ENCODE data around the gene EVI2A. TPM values are rescaled to one million over a fixed set of nuclear protein-coding genes. Genes with fewer than 3 reads are reported as not detected.

EVI2A gene
- total and polyA plus RNA-seq, 2 of the 13 experiments (the other 11 are each of a cell fraction or from before 2014, with no cell fraction given) = not detected

GRCh38 chr17:31274252-31274651, 47.2 kb downstream of the EVI2A start (continued):
- TF ChIP-seq NR2F6 (IDR thresholded peaks at IDR 0.05) = no peak
- no peak for TF ChIP-seq NR2F6 (CRISPR knock-in tag; IDR thresholded peaks at IDR 0.05)
- TF ChIP-seq TP53 (CRISPR knock-in tag; conservative IDR thresholded peaks at IDR 0.05) = peak; percentile 98
- TF ChIP-seq ZNF644 (CRISPR knock-in tag; IDR thresholded peaks at IDR 0.05; ENCODE audit: low read depth) = peak; percentile 72; the same call in 1 of the 2 replicates
- TF ChIP-seq SOX13 (IDR thresholded peaks at IDR 0.05) = no peak
- peak in 1 of 2 experiments; percentile 75; a peak in 2 of 4 replicates for TF ChIP-seq SOX13 (CRISPR knock-in tag; conservative IDR thresholded peaks at IDR 0.05 in 1 of 2, IDR thresholded peaks at IDR 0.05 in 1 of 2)
- 0 out of 2 replicates have a peak, but pooled peaks have one; percentile 15 for TF ChIP-seq GABPB1 (CRISPR knock-in tag; IDR thresholded peaks at IDR 0.05)
- TF ChIP-seq CEBPG (CRISPR knock-in tag; IDR thresholded peaks at IDR 0.05) = peak; percentile 87
- TF ChIP-seq ZNF264 (CRISPR knock-in tag; IDR thresholded peaks at IDR 0.05) = no peak
- peak; percentile 11 for TF ChIP-seq TEAD3 (CRISPR knock-in tag; optimal IDR thresholded peaks at IDR 0.05; ENCODE audit: borderline replicate concordance)
- TF ChIP-seq ELF3 (CRISPR knock-in tag; IDR thresholded peaks at IDR 0.05) = 0 out of 2 replicates have a peak, but pooled peaks have one; percentile 54
- TF ChIP-seq HMG20A (CRISPR knock-in tag; IDR thresholded peaks at IDR 0.05; ENCODE audit: borderline replicate concordance) = 0 out of 2 replicates have a peak, but pooled peaks have one; percentile 30
- TF ChIP-seq ZBTB7B (CRISPR knock-in tag; IDR thresholded peaks at IDR 0.05) = no peak
- TF ChIP-seq FOXA3 (CRISPR knock-in tag; IDR thresholded peaks at IDR 0.05) = peak; percentile 84
- peak; percentile 59 for TF ChIP-seq GATAD2A (CRISPR knock-in tag; IDR thresholded peaks at IDR 0.05)
- TF ChIP-seq, protein P1, sequence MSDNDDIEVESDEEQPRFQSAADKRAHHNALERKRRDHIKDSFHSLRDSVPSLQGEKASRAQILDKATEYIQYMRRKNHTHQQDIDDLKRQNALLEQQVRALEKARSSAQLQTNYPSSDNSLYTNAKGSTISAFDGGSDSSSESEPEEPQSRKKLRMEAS (IDR thresholded peaks at IDR 0.05) = no peak
- TF ChIP-seq, protein P2, sequence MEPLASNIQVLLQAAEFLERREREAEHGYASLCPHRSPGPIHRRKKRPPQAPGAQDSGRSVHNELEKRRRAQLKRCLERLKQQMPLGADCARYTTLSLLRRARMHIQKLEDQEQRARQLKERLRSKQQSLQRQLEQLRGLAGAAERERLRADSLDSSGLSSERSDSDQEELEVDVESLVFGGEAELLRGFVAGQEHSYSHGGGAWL (CRISPR knock-in tag; IDR thresholded peaks at IDR 0.05) = no peak
- TF ChIP-seq, protein P3, sequence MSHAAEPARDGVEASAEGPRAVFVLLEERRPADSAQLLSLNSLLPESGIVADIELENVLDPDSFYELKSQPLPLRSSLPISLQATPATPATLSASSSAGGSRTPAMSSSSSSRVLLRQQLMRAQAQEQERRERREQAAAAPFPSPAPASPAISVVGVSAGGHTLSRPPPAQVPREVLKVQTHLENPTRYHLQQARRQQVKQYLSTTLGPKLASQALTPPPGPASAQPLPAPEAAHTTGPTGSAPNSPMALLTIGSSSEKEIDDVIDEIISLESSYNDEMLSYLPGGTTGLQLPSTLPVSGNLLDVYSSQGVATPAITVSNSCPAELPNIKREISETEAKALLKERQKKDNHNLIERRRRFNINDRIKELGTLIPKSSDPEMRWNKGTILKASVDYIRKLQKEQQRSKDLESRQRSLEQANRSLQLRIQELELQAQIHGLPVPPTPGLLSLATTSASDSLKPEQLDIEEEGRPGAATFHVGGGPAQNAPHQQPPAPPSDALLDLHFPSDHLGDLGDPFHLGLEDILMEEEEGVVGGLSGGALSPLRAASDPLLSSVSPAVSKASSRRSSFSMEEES (CRISPR knock-in tag; IDR thresholded peaks at IDR 0.05) = 0 out of 2 replicates have a peak, but pooled peaks have one; percentile 35
- TF ChIP-seq ATF4 (CRISPR knock-in tag; IDR thresholded peaks at IDR 0.05) = peak in 1 of 2 experiments; percentile 71; a peak in 2 of 4 replicates
- TF ChIP-seq ZNF670 (CRISPR knock-in tag; IDR thresholded peaks at IDR 0.05; ENCODE audit: borderline replicate concordance) = no peak
- TF ChIP-seq ZNF562 (CRISPR knock-in tag; IDR thresholded peaks at IDR 0.05; ENCODE audit: borderline replicate concordance) = no peak
- TF ChIP-seq FOXK1 (CRISPR knock-in tag; IDR thresholded peaks at IDR 0.05; ENCODE audit: borderline replicate concordance, low read depth) = peak; percentile 44; the same call in 1 of the 2 replicates
- TF ChIP-seq, protein P4, sequence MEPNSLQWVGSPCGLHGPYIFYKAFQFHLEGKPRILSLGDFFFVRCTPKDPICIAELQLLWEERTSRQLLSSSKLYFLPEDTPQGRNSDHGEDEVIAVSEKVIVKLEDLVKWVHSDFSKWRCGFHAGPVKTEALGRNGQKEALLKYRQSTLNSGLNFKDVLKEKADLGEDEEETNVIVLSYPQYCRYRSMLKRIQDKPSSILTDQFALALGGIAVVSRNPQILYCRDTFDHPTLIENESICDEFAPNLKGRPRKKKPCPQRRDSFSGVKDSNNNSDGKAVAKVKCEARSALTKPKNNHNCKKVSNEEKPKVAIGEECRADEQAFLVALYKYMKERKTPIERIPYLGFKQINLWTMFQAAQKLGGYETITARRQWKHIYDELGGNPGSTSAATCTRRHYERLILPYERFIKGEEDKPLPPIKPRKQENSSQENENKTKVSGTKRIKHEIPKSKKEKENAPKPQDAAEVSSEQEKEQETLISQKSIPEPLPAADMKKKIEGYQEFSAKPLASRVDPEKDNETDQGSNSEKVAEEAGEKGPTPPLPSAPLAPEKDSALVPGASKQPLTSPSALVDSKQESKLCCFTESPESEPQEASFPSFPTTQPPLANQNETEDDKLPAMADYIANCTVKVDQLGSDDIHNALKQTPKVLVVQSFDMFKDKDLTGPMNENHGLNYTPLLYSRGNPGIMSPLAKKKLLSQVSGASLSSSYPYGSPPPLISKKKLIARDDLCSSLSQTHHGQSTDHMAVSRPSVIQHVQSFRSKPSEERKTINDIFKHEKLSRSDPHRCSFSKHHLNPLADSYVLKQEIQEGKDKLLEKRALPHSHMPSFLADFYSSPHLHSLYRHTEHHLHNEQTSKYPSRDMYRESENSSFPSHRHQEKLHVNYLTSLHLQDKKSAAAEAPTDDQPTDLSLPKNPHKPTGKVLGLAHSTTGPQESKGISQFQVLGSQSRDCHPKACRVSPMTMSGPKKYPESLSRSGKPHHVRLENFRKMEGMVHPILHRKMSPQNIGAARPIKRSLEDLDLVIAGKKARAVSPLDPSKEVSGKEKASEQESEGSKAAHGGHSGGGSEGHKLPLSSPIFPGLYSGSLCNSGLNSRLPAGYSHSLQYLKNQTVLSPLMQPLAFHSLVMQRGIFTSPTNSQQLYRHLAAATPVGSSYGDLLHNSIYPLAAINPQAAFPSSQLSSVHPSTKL (CRISPR knock-in tag; IDR thresholded peaks at IDR 0.05) = peak; percentile 59; the same call in 1 of the 2 replicates
- no peak for TF ChIP-seq FOXA1 (IDR thresholded peaks at IDR 0.05)
- TF ChIP-seq FOXA1 (CRISPR knock-in tag; IDR thresholded peaks at IDR 0.05) = peak; percentile 86

Data from HepG2 (cell line).